ENCODE measurements around the gene RNF144A.

Gene RNF144A

DNA sequence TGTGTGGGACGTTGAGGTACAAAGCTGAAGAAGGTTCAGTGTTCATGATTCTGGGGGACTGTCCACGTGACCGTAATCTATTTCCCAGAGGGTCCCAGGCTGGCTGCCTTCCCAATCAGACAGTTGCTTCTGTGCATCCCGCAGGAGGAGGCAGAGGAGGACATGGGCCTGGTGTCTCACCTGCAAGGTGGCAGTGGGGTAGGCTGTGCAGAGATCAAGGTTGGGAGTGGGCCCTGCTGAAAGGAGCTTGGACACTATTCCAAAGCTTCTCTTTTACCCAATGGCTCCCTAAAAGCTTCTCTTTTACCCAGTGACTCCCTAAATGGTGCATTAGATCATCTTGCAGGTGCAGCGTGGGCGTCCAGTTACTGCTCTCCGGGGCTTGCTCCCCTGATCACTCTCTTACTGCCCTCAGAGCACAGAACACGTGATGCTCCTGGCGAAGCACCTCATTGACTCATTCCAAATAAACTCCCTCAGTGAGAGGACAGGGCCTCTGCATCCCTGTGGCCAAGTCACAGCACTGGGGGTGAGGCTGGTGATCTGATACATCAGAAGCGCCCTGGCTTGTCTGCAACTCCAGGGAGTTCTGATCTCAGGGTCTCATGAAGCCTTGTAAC lies 41.5 kb downstream of the RNF144A start:
- no peak overlapping the region for H3K4me3 ChIP-seq (ENCODE audit: low read depth, low read length)
- DNase-seq (ENCODE audit: low read depth), result no peak
- TF ChIP-seq, protein P1, sequence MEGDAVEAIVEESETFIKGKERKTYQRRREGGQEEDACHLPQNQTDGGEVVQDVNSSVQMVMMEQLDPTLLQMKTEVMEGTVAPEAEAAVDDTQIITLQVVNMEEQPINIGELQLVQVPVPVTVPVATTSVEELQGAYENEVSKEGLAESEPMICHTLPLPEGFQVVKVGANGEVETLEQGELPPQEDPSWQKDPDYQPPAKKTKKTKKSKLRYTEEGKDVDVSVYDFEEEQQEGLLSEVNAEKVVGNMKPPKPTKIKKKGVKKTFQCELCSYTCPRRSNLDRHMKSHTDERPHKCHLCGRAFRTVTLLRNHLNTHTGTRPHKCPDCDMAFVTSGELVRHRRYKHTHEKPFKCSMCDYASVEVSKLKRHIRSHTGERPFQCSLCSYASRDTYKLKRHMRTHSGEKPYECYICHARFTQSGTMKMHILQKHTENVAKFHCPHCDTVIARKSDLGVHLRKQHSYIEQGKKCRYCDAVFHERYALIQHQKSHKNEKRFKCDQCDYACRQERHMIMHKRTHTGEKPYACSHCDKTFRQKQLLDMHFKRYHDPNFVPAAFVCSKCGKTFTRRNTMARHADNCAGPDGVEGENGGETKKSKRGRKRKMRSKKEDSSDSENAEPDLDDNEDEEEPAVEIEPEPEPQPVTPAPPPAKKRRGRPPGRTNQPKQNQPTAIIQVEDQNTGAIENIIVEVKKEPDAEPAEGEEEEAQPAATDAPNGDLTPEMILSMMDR (IDR thresholded peaks at IDR 0.05; ENCODE audit: insufficient read depth, low read depth, low read length, missing control alignments), result no peak

DNA sequence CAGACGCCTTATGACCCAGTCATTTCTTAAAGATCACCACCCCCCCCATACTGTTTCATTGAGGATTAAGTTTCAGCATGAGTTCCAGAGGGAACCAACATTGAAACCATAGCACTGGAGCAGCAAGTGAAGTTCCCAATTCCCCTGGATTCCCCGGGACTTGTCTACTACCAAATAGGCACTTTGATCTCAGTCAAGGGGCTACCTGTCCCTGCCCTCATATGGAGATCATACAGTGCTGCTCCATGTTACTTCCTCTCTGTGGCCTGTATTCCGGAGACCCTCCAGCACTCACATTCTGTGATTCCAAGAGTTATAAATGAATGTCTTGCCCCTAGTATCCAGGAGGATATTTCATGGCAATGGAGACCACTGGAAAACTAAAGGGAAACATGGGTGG lies 42.5 kb downstream of the RNF144A start:
- H3K4me3 ChIP-seq (ENCODE audit: low read depth, low read length), result no peak overlapping the region
- TF ChIP-seq, protein P1 (IDR thresholded peaks at IDR 0.05; ENCODE audit: insufficient read depth, low read depth, low read length, missing control alignments), result no peak
- no peak for DNase-seq (ENCODE audit: low read depth)

DNA sequence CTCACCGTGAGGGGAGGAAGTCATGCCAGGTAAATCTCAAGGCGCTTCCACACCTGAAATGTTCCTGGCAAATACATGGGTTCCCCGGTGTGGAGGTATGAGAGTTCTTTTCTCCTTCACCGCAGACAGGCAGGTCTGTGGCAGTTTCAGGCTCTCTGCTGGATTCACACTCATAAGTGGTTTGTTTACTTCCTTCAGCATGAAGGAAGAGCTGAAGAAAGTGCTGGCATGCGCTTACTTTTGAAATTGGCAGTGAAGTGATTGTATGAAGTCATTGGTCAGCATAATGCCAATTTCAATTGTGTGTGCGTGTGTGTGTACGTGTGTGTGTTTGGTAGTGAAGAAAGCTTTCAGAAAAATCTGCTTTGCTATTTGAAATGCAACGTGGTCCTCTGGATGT lies 43.4 kb downstream of the RNF144A start:
- no peak overlapping the region for H3K4me3 ChIP-seq (ENCODE audit: low read depth, low read length)
- no peak for DNase-seq (ENCODE audit: low read depth)
- TF ChIP-seq, protein P1 (IDR thresholded peaks at IDR 0.05; ENCODE audit: insufficient read depth, low read depth, low read length, missing control alignments), result no peak

DNA sequence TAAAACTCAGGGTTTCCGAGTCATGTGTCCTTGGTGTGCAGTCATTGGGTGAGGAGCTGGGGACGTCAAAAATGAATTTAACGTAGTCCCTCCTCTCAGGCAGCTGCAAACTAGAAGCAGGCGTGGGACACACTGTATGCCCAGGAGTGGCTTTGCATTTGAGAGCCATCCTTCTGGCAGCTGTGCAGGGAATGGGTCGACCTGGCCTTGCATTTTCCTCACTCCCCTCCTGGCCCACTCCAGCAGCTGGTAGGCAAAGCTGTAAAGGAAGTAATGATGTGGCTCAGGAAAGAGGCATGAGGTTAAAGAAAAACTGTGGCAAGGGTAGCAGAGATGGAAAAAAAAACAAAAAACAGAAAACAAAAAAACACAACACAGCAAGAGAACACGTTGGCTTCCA lies 46.5 kb downstream of the RNF144A start:
- no peak overlapping the region for H3K4me3 ChIP-seq (ENCODE audit: low read depth, low read length)
- TF ChIP-seq, protein P1 (IDR thresholded peaks at IDR 0.05; ENCODE audit: insufficient read depth, low read depth, low read length, missing control alignments), result no peak
- no peak for DNase-seq (ENCODE audit: low read depth)

DNA sequence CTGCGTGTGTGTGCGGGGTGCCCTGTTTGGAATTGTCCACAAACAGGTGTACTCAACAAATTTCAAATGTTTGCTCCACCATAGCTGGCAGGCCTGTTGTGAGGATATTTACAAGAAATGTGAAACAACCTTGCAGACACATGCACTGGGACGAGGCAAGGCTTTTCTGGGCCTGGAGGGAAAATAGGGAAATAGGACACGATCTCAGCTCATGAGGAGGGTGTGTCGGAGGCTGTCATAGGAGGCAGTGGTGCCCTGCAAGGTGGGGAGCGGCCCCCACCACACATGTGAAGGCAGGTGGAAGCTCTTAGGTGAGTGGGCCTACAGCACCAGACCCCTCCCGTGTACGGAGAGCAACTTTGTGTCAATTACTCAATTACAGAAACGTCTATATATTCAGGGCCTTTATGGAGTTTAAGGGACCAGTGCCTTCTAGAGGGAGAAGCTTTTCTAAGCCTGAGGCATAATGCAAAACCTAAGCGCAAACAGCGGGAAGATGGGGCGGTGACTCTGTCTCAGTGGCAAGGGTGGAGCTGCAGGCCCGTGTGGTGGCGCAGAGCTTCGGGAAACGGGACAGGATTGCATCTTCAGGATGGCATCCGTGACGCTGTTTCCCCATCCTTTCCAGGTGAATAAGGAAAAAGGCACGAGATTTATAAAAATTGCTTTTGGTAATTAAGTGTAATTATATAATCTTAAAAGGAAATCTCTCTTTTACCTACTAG lies 48.0 kb downstream of the RNF144A start:
- TF ChIP-seq, protein P1 (IDR thresholded peaks at IDR 0.05; ENCODE audit: insufficient read depth, low read depth, low read length, missing control alignments), result no peak
- no peak for DNase-seq (ENCODE audit: low read depth)
- no peak overlapping the region for H3K4me3 ChIP-seq (ENCODE audit: low read depth, low read length)

DNA sequence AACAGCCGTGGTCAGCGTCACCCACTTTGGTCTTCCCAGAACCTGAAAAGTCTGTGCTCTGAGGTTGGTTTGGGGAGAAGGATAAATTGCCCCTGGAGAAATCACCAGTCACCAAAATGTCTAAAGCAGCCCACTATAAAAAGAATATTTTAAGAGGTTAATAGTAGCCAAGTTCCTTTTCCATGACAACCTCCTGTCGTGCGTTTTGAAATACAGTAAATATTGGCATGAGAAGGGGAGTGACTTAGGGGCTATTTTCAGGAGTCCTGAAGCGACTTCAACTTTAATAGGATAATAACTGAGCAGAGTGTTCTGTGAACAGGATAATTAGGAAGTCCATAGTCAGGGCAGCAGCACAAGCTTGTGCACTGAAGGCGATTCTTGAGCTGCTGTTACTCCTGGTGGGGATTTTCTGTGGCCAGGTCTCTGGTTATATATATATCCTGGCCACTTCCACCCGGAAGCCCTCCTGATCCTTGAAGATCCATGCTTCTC lies 49.3 kb downstream of the RNF144A start:
- H3K4me3 ChIP-seq (ENCODE audit: low read depth, low read length), result no peak overlapping the region
- DNase-seq (ENCODE audit: low read depth), result no peak
- TF ChIP-seq, protein P1 (IDR thresholded peaks at IDR 0.05; ENCODE audit: insufficient read depth, low read depth, low read length, missing control alignments), result no peak

Data from GM12865 (cell line).